HG03108 (cell line): ENCODE results near the gene SCN2B.

Source experiments
- ATAC-seq: cut with Tn5 transposase; IDR thresholded peaks from one replicate; pipeline ENCODE4 v1.9.1; 2021; ENCODE audit warnings: moderate library complexity; ENCODE audit not compliant: unreplicated experiment

The SCN2B gene

DNA sequence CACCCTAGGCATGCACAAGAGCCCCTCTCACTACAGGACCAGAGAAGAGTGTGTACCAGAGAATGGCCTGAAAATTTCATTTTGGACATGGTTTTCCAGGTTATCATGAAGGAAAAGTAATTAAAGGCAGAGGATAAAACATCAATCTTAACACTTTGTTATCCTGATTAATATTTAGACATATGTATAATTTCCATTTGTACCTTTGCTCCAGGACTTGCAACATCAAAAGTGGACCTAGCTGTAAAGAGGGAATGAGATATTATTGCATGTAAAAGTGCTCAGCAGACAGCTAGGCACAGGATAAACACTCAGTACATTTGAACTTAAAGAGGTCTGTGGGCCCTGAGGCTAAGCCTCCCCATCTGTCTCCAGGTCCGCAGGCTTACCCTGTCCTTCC is 21.8 kb downstream of the SCN2B start:
- ATAC-seq, result no peak

DNA sequence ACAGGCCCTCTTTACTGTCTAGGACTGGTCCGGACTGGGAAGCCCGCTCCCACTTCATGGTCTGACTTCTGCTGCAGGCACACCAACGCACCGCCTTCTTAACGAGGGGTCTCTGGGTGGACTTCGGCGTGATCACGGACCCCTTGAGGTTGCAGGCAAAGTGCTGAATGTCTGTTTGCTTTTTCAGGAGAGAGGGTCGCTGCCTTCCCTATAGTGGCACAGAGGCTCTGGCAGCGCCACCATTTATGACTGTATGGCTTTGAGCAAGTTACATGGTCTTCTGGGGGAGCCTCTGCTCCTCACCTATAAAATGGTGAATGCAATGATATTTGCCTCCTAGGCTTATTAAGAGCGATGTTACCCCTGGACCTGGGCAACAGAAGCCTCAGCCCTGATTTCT is 22.5 kb downstream of the SCN2B start:
- ATAC-seq, result no peak

DNA sequence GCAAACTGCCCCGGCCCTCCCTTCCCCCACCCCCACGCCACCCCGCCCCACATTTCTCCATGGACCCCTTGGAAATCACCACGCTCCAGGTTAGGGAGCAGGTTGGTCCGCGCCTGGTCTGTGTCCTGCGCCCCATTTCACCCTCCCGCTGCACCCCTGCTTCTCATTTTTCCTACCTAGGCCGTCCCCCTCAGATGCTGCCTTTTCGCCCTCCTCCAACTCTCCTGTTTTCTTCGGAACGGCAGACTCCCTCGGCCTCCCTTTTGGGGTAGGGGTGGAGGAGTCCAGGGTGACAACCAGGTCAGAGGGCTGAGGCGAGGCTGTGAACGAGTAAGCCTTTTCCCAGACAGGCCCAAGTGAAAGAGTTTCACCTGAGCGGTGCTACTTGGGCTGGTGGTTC is 22.9 kb downstream of the SCN2B start:
- ATAC-seq, result no peak

DNA sequence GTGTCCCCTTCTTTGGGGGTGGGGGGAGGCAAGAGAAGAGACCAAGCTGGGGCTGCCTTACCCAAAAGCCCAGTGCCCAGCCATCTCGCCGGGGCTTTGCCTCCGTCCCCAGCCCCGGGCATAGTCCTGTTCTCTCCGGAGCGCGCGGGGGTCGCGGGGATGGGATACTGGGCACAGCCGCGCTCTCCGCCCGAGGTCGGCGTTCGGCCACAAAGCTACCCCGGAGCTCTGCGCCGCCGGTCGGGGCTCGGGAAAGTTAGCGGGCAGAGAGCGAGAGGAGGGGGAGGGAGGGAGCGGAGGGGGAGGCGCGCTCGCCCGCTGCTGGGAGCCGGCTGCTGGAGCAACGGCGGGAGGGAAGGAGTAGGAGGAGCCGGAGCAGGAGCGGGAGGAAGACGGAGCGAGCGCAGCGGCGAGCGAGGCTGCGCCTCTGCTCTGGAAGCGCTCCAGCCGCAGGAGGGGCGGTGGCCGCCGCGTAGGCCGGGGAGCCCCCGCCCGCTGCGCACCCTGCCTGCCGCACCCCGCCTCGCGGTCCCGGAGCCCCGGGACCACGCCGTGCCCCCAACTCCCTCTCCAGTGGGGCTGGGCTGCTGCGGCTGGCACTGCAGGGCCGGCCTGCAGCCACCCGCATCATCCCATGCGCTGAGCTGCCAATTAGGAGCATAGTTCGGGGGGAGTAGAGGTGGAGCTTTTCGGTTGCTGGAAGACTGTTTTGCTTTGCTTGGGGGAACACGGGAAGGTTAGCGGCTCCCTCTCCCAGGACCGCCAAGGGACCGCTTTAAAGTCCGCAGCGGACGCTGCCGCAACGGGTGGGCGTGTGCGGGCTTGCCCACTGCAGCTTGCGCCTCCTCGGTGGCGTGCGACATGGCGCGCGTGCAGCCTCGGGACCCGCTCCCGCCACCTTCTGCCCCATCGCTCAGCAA is 23.6 kb downstream of the SCN2B start, which contains the start of gene SCN4B:
TSS of gene SCN4B (minus strand) at position 272 of the 920 bp plus-strand sequence. CDS start at position 122, 150 bp downstream.
- ATAC-seq, result no peak

DNA sequence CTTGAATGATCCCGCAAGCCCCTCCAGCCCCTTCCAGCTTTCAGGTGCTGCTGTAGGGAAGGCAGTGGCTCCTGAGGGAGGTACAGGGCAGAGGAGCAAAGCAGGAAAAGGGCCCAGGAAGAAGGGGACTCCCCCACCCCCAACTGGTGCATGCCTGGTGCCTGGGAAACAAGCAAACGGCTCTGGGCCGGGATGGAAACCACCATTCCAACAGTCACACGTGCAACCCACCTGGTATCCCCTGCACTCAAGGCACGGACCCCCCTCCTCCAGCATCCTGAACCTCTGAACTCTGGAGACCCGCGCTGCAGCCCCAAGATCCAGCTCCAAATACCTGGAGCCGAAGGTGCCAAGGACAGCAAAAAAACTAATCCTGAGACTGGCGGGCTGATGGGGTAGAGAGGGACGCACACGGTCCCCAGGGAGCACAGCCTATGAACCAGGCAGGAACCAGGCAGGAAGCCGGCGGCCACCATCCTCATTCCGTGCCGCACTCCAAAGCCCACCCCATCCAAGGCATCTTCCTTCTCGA is 24.4 kb downstream of the SCN2B start:
- no peak for ATAC-seq

DNA sequence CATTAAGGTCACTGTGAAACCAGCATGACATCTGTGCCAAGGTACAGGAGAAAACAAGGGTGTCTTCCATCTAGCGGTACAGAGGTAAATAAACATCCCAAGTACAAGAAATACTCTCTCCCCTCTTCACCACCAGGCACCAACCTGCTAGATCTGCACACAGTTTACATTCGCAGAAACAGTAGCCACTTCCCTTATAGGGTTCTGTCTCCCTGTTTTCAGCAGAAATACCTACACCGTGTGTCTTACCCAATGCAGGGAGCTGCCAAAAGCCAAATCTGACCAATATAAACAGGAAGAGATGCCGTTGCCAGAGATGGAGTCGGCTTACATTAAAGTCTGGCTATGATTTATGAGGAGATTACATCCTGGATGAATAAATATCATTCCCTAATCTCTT is 25.0 kb downstream of the SCN2B start:
- no peak for ATAC-seq

DNA sequence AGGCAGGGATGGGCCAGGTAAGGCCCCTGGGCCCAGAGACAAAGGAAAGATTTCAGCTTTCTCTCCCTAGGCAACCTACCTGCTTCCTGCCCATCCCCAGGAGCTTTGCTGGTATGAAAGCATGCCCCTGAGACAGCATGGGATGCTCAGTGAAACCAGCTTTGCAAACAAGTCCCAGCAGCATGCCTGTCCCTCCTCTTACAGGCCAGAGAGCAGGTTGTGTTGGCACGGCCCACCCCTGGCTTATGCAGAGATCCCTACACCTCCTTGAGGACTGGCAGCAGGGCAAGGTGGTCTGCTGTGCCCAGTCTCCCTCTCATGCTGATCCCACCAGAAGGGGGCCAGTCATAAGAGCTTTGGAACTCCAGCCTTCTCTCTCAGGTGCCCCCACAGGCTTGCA is 26.9 kb downstream of the SCN2B start:
- no peak for ATAC-seq

DNA sequence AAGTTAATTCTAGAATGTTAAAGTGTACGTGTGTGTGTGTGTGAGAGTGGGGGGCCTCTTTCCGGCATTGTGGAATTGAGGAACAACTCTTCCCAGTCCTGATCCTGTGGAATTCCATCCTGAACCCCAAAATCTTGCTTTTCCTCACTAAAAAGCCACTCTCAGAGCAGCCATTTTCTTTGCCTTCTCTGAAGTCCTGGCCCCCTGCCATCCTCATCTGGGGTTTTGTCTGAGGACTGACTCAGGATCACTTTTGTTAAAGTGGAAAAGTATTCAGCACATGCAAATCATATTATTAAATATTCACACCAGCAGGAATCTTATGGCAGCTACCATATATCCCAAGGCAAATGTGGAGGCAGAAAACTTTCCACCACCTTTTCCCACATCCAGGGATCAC is 27.6 kb downstream of the SCN2B start:
- no peak for ATAC-seq

DNA sequence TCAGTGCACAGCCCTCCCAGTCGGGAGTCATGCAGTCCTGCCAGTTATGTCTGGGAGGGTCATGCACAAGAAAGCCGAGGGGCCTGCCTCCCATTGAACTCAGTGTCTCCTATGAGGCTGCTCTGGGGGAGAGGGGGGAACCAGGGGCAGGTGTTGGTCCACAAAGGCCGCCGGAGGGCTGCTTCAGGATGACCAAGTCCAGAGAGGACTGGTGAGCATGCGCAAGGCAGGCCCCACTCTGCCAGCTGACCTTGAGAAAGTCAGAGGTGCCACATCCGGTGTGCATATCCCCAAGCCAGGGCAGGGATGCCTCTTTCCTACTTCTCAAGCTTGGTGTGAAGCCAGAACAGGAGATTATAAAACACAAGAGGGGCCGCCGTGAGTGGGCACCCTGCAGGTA is 28.2 kb downstream of the SCN2B start:
- no peak for ATAC-seq

DNA sequence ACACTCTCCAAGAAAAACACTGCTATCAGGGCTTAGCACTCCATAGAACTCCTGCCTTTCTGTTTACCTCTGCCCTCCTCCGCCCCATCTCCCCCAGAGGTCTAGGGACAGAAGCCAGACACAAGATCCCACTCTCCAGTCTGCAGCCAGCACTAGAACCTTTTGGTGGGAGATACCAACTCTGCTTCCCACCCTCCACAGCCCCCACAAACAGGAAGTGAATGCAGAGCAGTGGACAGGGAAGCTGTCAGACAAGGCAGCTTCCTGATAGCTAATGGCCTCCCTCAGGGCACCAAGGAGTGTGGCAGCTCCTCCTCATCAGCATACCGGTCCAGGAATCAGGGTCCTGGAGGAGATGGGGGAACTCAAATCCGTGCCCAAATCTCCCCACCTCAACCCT is 28.9 kb downstream of the SCN2B start:
- ATAC-seq, result no peak

DNA sequence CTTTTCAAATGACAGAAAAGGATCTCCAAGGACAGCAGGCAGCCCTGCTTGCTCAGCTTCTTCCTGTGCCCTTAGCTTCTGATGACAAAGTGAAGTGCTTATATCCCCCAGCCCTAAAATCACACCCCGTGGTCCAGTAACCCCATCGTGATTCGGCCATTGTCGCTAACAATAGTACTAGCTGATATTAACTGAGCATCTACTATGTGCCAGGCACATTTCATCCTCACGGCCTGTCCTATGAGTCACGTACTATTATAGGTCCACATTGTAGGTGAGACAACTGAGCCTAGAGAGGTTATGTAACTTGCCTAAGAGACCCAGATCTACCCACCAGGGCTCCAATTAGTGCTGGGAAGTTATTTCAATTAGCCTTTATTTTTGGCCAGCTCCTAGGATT is 29.9 kb downstream of the SCN2B start:
- ATAC-seq, result no peak

DNA sequence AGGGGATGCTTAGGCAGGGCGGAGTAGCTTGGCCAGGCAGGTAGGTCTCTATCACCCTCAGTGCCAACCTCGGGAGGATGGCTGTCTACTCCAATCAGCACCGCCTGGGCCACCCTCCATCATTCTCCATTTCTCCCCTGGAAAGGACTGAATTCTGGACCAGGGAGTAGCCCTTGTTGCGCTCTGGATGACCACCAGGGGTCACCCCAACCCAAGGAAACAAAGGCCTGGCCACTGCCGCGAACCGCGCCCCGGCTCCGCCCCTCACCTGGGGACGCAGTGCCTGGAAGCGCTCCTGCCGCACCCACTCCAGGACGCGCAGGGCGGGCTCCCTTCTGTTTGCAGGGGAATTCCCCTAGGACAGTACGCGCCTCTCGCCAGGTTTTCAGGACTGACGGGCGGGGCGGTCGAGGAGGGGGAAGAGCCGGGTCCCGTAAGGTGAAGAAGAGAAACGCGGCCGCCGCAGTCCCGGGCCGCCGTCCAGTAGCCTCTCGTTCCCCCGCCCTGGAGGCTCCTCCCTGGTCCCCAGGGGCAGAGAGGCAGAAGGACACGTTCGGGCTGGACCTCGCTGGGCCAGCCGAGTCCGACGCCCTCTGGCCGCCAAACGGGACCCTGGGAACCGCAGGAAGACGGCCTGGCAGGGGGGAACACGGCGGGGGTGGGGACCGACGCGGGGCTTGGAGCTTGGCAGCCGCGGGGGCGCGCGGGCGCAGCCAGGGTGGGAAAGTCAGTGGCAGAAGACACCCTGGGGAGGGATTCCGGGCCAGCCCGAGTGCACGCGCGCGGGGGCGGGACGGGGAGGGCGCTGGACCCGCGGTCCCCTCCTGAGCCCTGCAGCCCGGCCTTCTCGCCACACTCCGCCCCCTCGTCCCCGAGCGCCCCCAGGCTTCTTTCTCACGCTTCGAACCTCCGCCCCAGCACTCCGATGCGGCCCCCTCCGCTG is 30.9 kb downstream of the SCN2B start:
- ATAC-seq, result peak; percentile 69

DNA sequence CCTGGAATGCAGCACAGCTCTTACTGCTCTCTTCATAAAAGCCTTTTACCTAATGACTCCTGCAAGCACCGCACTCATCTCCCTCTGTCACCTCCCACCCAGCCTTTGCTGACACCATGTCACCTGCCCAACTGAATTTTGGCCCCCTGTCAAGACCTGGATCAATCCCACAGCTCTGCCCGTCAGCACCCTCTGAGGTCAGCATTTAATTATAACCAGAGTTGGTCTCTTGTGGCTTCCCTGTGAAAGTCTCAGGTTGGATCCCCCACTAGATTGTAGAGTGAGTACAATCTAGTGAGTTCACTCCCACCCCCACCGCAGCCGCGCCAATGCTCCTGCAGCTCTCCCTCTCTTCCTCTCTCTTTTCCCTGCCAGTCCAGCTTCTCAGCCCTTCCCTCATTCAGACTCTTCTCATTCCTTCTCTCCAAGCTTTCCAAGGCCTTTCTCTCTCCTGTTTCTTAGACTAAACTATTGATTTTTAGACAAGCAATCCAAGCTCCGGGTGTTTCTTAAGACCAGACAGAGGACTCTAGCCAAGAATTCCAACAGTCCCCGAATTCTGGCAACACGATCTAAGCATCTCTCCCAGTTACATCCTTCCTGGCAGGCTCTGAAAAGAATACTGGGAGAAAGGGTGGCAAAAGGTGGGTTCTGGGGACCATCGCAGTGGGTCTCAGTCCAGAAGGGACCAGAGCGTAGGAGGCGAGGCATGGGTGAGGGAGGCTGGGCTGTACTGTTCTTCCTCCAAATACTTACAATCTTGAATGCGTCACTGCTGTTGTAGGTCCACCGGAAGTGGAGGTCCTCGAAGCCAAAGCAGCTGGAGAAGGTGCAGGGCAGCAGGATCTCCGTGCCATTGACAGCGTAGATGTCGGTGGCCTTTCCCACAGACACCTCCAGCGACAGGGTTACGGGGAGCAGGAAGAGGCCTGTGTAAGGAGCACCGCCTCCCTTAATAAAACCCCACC is 31.9 kb downstream of the SCN2B start:
- ATAC-seq, result no peak

DNA sequence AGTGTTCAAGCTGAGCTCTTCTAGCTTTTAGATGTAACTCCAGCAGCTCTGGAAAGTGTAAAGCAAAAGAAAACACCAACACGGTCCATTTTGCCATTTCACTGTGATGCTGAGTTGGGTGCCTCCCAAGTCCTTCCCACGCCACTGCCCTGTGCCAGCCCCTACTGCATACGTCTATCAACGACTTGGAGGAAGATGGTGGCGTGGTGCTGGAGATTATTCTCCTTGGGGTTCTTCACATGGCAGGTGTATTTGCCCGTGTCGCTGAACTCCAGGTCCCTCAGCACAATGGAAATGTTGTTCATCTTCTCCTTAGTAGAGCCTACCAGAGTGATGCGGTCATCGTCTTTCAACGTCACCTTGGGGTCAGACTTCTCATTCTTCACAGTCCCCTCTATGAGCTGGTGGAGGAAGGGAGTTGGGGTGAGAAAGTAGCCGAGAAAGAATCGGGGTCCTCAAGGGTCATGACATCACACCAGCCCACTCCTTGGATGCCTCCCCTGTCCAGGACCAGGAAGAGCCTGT is 32.7 kb downstream of the SCN2B start:
- no peak for ATAC-seq

DNA sequence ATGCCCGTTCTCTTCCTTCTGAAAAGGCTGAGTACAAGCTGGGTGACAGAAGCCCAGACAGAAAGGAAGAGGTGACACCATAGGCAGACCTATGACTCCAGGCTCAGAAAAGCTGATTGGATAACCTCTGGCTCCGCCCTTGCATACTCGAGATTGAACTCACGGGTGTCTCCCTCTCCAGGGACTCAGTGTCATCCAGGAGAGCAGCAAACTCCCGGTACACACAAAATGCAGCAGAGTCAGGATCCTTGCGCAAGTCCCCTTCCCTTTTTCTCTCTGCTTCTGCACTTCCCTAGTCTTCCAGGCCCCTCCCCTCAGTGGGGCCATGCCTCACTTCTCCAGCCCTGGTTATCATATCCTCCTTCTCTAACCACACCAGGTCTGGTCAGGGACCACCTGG is 33.6 kb downstream of the SCN2B start:
- no peak for ATAC-seq

DNA sequence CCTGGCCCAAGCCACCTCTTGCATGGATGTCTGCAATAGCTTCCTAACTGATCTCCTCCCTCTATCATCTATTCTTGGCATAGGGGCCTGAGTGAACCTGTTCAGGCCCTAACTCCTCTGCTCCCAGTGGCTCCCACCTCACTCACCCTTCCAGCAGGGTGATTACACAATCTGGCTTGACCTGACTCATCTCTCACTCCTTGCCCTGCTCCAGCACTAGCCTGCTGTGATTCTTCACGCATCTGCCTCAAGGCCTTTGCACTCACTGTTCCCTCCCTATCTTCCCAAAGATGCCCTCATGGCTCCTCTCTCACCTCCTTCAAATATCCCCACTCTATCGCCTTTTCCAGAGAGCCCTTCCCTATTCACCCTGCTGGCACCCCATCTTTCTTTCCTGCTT is 34.4 kb downstream of the SCN2B start:
- ATAC-seq, result no peak

DNA sequence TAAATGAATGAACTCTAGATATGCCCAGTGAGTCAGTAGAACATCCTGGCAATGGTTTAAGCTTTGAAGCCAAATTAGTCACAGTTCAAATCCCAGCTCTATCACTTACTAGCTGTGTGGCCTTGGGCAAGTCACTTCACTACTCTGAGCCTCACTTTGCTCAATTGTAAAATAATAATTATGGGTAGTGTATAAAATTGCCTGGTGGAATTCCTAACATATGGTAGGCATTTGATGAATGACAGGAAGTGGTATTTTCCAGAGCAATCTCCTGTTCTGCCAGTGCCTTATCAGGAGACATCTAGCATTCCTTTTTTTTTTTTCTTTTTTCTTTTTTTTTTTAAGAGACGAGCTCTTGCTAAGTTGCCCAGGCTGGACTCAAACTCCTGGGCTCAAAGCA is 36.9 kb downstream of the SCN2B start:
- ATAC-seq, result no peak

DNA sequence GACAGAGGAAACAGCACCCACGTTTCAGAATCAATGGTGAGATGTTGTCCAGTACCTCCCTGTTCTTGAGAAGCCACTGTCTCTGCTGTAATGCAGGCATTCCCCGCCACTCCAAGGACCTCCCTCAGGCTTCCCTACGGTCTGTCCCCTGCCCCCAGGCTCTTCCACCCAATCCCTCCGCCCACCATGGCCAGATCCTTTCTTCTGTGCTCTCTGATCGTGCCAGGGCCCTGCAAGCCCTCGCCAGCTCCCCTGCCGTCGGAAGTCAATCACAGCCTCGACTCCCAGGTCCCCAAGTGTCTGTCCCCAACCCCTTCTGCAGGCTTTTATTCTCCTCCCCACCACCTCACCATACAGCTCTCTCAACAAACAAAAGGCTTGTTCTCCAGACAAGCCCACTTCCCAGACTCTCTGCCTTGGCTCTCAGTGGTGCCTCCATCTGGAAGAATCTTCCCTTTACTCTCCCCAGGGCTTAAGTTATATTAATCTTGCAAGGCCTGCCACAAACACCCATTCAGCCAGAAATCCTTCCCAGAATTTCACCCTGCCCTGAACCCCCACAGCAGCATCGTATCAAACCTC is 37.5 kb downstream of the SCN2B start:
- ATAC-seq, result no peak

DNA sequence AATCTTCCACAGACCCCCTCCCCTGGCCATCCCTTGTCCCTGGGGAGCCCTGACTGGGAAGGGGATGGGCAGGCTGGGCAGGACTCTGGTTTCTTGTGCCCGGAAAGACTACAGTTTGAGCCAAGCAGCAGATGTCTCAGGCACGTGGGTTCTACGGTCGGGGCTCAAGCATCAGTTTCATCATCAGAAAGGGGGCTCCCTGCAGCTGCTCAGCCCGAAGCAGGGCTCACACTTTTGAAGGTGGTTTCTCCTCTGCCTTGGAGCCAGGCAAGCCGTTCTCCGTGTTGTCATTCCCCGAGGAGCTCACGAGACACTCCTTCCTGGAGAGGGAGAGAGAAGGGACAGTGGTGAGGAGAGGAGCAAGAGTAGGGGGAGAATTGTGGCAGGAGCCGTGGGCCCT is 39.6 kb downstream of the SCN2B start:
- no peak for ATAC-seq

DNA sequence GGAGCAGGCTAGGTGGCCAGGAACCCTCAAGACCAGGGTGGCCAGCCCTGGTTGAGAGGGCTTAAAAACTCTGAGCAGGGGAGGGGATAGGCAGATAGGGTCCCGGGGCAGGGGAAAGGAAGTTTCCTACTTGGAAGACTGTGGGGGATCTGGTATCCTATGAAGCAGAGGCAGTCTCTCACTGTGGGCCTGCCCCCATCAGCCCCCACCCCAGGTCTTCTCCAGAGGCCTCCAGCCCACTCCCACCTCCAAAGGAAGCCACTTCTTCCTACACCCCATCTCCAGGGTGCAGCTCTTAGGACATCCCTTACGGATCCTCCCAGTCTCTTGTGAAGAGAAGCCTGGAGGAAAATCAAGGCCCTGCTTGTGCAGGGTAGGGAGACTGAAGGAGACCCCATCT is 40.1 kb downstream of the SCN2B start:
- ATAC-seq, result no peak
